WTC11 (cell line): ENCODE measurements around the gene C2orf72.

Experiments used
- ATF3 ChIP-seq: sonication (generic); formaldehyde crosslinking; conservative IDR thresholded peaks from 2 replicates; pipeline ENCODE4 v1.8.1; 2022; ENCODE audit warnings: mild to moderate bottlenecking, missing genetic modification reagents
- CREB1 ChIP-seq: sonication (generic); formaldehyde crosslinking; IDR thresholded peaks from 2 replicates; pipeline ENCODE4 v1.8.0; 2023; ENCODE audit warnings: mild to moderate bottlenecking, missing genetic modification reagents
- CREM ChIP-seq: sonication (generic); formaldehyde crosslinking; IDR thresholded peaks from 2 replicates; pipeline ENCODE4 v1.8.1; 2022; ENCODE audit warnings: mild to moderate bottlenecking, missing genetic modification reagents, moderate library complexity
- CTCF ChIP-seq: fragments of 200-600 bp; IDR thresholded peaks from 2 replicates; pipeline ENCODE4 v1.8.0; 2022; ENCODE audit warnings: antibody characterized with exemption
- FOXJ3 ChIP-seq: sonication (generic); formaldehyde crosslinking; IDR thresholded peaks from 2 replicates; pipeline ENCODE4 v1.9.0; 2021; ENCODE audit warnings: missing genetic modification reagents, mild to moderate bottlenecking, borderline replicate concordance
- FOXP1 ChIP-seq: sonication (generic); formaldehyde crosslinking; IDR thresholded peaks from 2 replicates; pipeline ENCODE4 v1.8.0; 2022; ENCODE audit warnings: missing genetic modification reagents, mild to moderate bottlenecking, moderate library complexity, borderline replicate concordance
- ZBTB21 ChIP-seq: sonication (generic); formaldehyde crosslinking; IDR thresholded peaks from 2 replicates; pipeline ENCODE4 v1.8.1; 2023; ENCODE audit warnings: mild to moderate bottlenecking, missing genetic modification reagents, borderline replicate concordance
- ZNF416 ChIP-seq: fragments of 250-450 bp; sonication (Bioruptor Pico); IDR thresholded peaks from 2 replicates; pipeline ENCODE4 v1.9.0; 2021; ENCODE audit warnings: mild to moderate bottlenecking, inconsistent platforms

GRCh38 chr2:231013820-231014219 is 23.5 kb upstream of the C2orf72 start:
- TF ChIP-seq FOXJ3 (CRISPR knock-in tag) (no peak), ZBTB21 (CRISPR knock-in tag) (no peak), CTCF (no peak), CREM (CRISPR knock-in tag) (no peak), FOXP1 (CRISPR knock-in tag) (no peak), ZNF416 (no peak), ATF3 (no peak), CREB1 (CRISPR knock-in tag) (no peak)
